ENCODE data around the gene NAT10. TPM values are rescaled to one million over a fixed set of nuclear protein-coding genes. Genes with fewer than 3 reads are reported as not detected.

NAT10 gene
- total RNA-seq, 2 donors from 2014 or later, result 59.7 to 61.0 TPM

GRCh38 chr11:34181856-34182405 lies 76.5 kb downstream of the NAT10 start:
- Histone ChIP-seq H3K27me3 (ENCODE audit: control insufficient read depth, insufficient read depth, low read length, poor library complexity, severe bottlenecking) (no peaks in the 10 kb centered on the region), H3K36me3 (ENCODE audit: control insufficient read depth, insufficient read depth, low read length) (peaks cover 7% of the 10 kb centered on the region)

GRCh38 chr11:34182425-34182824 lies 77.0 kb downstream of the NAT10 start:
- H3K9me3 Mint-ChIP-seq, result no peaks in the 10 kb centered on the region
- peaks cover 4% of the 10 kb centered on the region for H3K4me1 ChIP-seq (ENCODE audit: control insufficient read depth, insufficient read depth, low read length)
- no peak overlapping the region for H3K4me3 Mint-ChIP-seq
- peaks cover 7% of the 10 kb centered on the region for H3K36me3 ChIP-seq (ENCODE audit: control insufficient read depth, insufficient read depth, low read length)
- H3K9ac ChIP-seq (ENCODE audit: extremely low read depth, low read length, poor library complexity, severe bottlenecking), result no peak overlapping the region
- WGBS, 2 experiments (ENCODE audit: insufficient coverage in 1 of 2, insufficient read length in 1 of 2), result 88 to 100% methylated on average over 2 of the region's 2 CpGs
- DNase-seq, result no peak
- no peaks in the 10 kb centered on the region for H3K27me3 ChIP-seq (ENCODE audit: control insufficient read depth, insufficient read depth, low read length, poor library complexity, severe bottlenecking)
- no peak overlapping the region for H3K4me3 ChIP-seq (ENCODE audit: low read length)
- H3K27ac Mint-ChIP-seq, result no peak overlapping the region
- no peak for TF ChIP-seq CTCF (conservative IDR thresholded peaks at IDR 0.05)
- H3K27ac ChIP-seq (ENCODE audit: low read depth, low read length), result no peak overlapping the region
- no peaks in the 10 kb centered on the region for H3K27me3 Mint-ChIP-seq (ENCODE audit: insufficient read depth)
- H3K9me3 ChIP-seq (ENCODE audit: control insufficient read depth, low read length), result no peaks in the 10 kb centered on the region
- H3K4me1 Mint-ChIP-seq, result peaks cover 9% of the 10 kb centered on the region
- no peaks in the 10 kb centered on the region for H3K36me3 Mint-ChIP-seq (ENCODE audit: low read depth)

More at GRCh38 chr11:34181856-34182405, 76.5 kb downstream of the NAT10 start:
- Histone ChIP-seq H3K9me3 (ENCODE audit: control insufficient read depth, low read length) (no peaks in the 10 kb centered on the region), H3K27ac (ENCODE audit: low read depth, low read length) (no peak overlapping the region), H3K4me1 (ENCODE audit: control insufficient read depth, insufficient read depth, low read length) (peaks cover 5% of the 10 kb centered on the region), H3K4me3 (ENCODE audit: low read length) (no peak overlapping the region), H3K9ac (ENCODE audit: extremely low read depth, low read length, poor library complexity, severe bottlenecking) (no peak overlapping the region)
- no peaks in the 10 kb centered on the region for H3K27me3 Mint-ChIP-seq (ENCODE audit: insufficient read depth)
- DNase-seq, result no peak
- H3K36me3 Mint-ChIP-seq (ENCODE audit: low read depth), result no peaks in the 10 kb centered on the region
- no peak overlapping the region for H3K27ac Mint-ChIP-seq
- no peak overlapping the region for H3K4me3 Mint-ChIP-seq
- no peaks in the 10 kb centered on the region for H3K9me3 Mint-ChIP-seq
- TF ChIP-seq CTCF (conservative IDR thresholded peaks at IDR 0.05), result no peak
- 97 to 100% methylated on average over 3 to 8 of the region's 8 CpGs for WGBS, 2 experiments (ENCODE audit: insufficient coverage in 1 of 2, insufficient read length in 1 of 2)
- H3K4me1 Mint-ChIP-seq, result peaks cover 9% of the 10 kb centered on the region

DNA sequence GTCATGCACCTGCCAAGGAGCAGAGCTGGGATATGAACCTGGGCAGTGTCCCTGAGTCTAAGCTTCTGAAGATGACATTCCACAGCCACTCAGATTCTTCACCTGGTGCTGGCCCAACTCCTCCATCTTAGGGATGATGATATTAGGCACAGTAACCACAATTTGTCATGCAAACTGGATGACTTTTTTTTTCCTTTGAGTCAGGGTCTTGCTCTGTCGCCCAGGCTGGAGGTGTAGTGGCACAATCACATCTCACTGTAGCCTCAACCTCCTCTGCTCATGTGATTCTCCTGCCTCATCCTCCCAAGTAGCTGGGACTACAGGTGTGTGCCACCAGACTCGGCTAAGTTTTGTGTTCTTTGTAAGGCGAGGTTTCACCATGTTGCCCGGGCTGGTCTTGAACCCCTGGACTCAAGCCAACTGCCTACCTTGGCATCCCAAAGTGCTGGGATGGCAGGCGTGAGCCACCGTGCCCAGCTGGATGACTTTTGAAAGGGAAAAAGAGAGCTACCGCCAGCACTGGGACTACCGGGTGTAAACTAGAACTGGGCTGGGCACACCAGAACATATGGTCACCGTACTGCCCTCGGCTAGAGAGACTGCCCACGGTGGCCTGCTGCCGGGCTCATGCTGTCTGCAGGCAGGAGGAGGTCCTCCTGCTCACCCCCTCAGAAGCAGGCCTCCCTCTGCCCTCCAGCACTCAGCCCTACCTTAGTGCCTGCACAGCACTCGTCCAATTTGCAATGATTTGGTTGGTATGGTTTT lies 77.7 kb downstream of the NAT10 start:
- TF ChIP-seq CTCF (conservative IDR thresholded peaks at IDR 0.05), result no peak
- WGBS, 2 experiments (ENCODE audit: insufficient coverage in 1 of 2, insufficient read length in 1 of 2), result 87 to 93% methylated on average over 7 to 13 of the region's 13 CpGs
- no peaks in the 10 kb centered on the region for H3K9me3 ChIP-seq (ENCODE audit: control insufficient read depth, low read length)

More for the DNA sequence above, 77.7 kb downstream of the NAT10 start:
- peaks cover 10% of the 10 kb centered on the region for H3K36me3 ChIP-seq (ENCODE audit: control insufficient read depth, insufficient read depth, low read length)
- H3K4me3 ChIP-seq (ENCODE audit: low read length), result no peak overlapping the region
- Mint-ChIP-seq H3K9me3 (no peaks in the 10 kb centered on the region), H3K27me3 (ENCODE audit: insufficient read depth) (no peaks in the 10 kb centered on the region), H3K27ac (no peak overlapping the region), H3K4me1 (peaks cover 9% of the 10 kb centered on the region), H3K36me3 (ENCODE audit: low read depth) (no peaks in the 10 kb centered on the region), H3K4me3 (no peak overlapping the region)
- H3K27ac ChIP-seq (ENCODE audit: low read depth, low read length), result no peak overlapping the region
- H3K27me3 ChIP-seq (ENCODE audit: control insufficient read depth, insufficient read depth, low read length, poor library complexity, severe bottlenecking), result no peaks in the 10 kb centered on the region
- no peak for DNase-seq
- H3K9ac ChIP-seq (ENCODE audit: extremely low read depth, low read length, poor library complexity, severe bottlenecking), result no peak overlapping the region
- H3K4me1 ChIP-seq (ENCODE audit: control insufficient read depth, insufficient read depth, low read length), result peaks cover 4% of the 10 kb centered on the region

Measured in endodermal cell (in vitro differentiated cells).